Upper lobe of left lung (tissue), 6 donors: ENCODE measurements around the gene GPRC5C. TPM values are rescaled to one million over a fixed set of nuclear protein-coding genes. Genes with fewer than 3 reads are reported as not detected.

Experiments used
- ATAC-seq, 2 donors: fragments of 200-7000 bp; cut with Tn5 transposase; one replicate each; pipeline ENCODE4 v1.9.1; 2022; ENCODE audit warnings: mild to moderate bottlenecking in 2 of 2, moderate library complexity in 2 of 2; ENCODE audit not compliant: low FRiP score in 2 of 2
- DNase-seq, 2 donors: peaks; one replicate each; pipeline ENCODE4 v3.0.0-alpha.2; 2019 to 2020
- H3K27ac ChIP-seq, 4 donors: fragments of 200-600 bp; sonication (generic); one replicate each; pipeline ENCODE4 v1.5.1; 2016 to 2019
- H3K27me3 ChIP-seq, 4 donors: fragments of 200-600 bp; sonication (generic); one replicate each; pipeline ENCODE4 v1.5.1; 2017 to 2019
- H3K36me3 ChIP-seq, 4 donors: fragments of 200-600 bp; sonication (generic); one replicate each; pipeline ENCODE4 v1.5.1; 2016 to 2019
- H3K4me1 ChIP-seq, 4 donors: fragments of 200-600 bp; sonication (generic); one replicate each; pipeline ENCODE4 v1.5.1; 2018 to 2019
- H3K4me3 ChIP-seq, 4 donors: fragments of 200-600 bp; sonication (generic); one replicate each; pipeline ENCODE4 v1.5.1; 2017 to 2019; ENCODE audit warnings: mild to moderate bottlenecking in 2 of 4, moderate library complexity in 1 of 4
- H3K9me3 ChIP-seq, 4 donors: fragments of 200-600 bp; sonication (generic); one replicate each; pipeline ENCODE4 v1.5.1; 2018 to 2019
- CTCF ChIP-seq, 6 experiments: fragments of 450-650 bp in 4 of 6; fragments of 200-600 bp in 2 of 6; sonication (generic) in 2 of 6; IDR thresholded peaks; one replicate each; pipeline ENCODE4 v1.5.1; 2016 to 2019; ENCODE audit warnings: antibody characterized with exemption in 6 of 6
- EP300 ChIP-seq, 4 donors: sonication (generic); formaldehyde crosslinking; IDR thresholded peaks; one replicate each; pipeline ENCODE4 v1.5.1; 2017; ENCODE audit warnings: antibody characterized with exemption in 4 of 4, control low read depth in 2 of 4
- POLR2A ChIP-seq, 4 donors: fragments of 450-650 bp; IDR thresholded peaks; one replicate each; pipeline ENCODE4 v1.5.1; 2016 to 2017; ENCODE audit warnings: antibody characterized with exemption in 4 of 4, mild to moderate bottlenecking in 2 of 4
- POLR2AphosphoS5 ChIP-seq, 2 donors: sonication (generic); formaldehyde crosslinking; IDR thresholded peaks; one replicate each; pipeline ENCODE4 v1.5.1; 2017; ENCODE audit warnings: antibody characterized with exemption in 2 of 2
- WGBS, 2 donors: methylation state at CpG; one replicate each; pipeline ENCODE4 v1.1.5; 2017 to 2018; 5-methylcytosine and 5-hydroxymethylcytosine counted together
- total RNA-seq, 6 donors: library from RNA; depleted of rRNA in 4 of 6; stranded (reverse); fragments of >200 nt in 4 of 6; gene quantifications; one replicate each; pipeline versions ENCODE4 v1.1.0 to v1.2.1, GENCODE V29; 2016 to 2021
- donor health status: DM: no; HTN: no; CAD: no; lungs with moderate emphysema.
- donor health status: DM: no; HTN: yes; CAD: no; lungs with severe emphysema.

The GPRC5C gene
- total RNA-seq, 6 donors from 2014 or later: 50.7 to 88.4 (median 56.4) TPM

GRCh38 chr17:74480290-74480689 lies 48.4 kb downstream of the GPRC5C start:
- TF ChIP-seq EP300 (IDR thresholded peaks at IDR 0.05) (no peak), CTCF (IDR thresholded peaks at IDR 0.05) (no peak), POLR2A (IDR thresholded peaks at IDR 0.05) (no peak), POLR2AphosphoS5 (IDR thresholded peaks at IDR 0.05) (no peak)

GRCh38 chr17:74481621-74482020 lies 49.7 kb downstream of the GPRC5C start:
- DNase-seq: peak in 1 of 2 donors; percentile 44
- H3K27ac ChIP-seq: no peak overlapping the region
- H3K4me1 ChIP-seq: peaks cover 0 to 10% (median 9%) of the 10 kb centered on the region in 4 donors
- peaks cover 0 to 6% (median 0%) of the 10 kb centered on the region in 4 donors for H3K36me3 ChIP-seq
- WGBS, 2 donors: 85 to 92% methylated on average over 6 to 7 of the region's 7 CpGs
- no peak overlapping the region for H3K4me3 ChIP-seq
- H3K9me3 ChIP-seq: no peaks in the 10 kb centered on the region
- ATAC-seq: no peak
- TF ChIP-seq EP300 (IDR thresholded peaks at IDR 0.05) (no peak), CTCF (IDR thresholded peaks at IDR 0.05) (no peak), POLR2AphosphoS5 (IDR thresholded peaks at IDR 0.05) (no peak), POLR2A (IDR thresholded peaks at IDR 0.05) (no peak)
- H3K27me3 ChIP-seq: no peaks in the 10 kb centered on the region

More at GRCh38 chr17:74480290-74480689, 48.4 kb downstream of the GPRC5C start:
- H3K36me3 ChIP-seq: peaks cover 0 to 6% (median 1%) of the 10 kb centered on the region in 4 donors
- no peaks in the 10 kb centered on the region for H3K27me3 ChIP-seq
- WGBS, 2 donors: 58 to 77% methylated on average over 1 to 7 of the region's 8 CpGs
- no peaks in the 10 kb centered on the region for H3K9me3 ChIP-seq
- ATAC-seq (no peak), DNase-seq (peak in 1 of 2 donors; percentile 56)
- peaks cover 0 to 10% (median 9%) of the 10 kb centered on the region in 4 donors for H3K4me1 ChIP-seq
- H3K4me3 ChIP-seq: no peak overlapping the region
- H3K27ac ChIP-seq: no peak overlapping the region

GRCh38 chr17:74484066-74484465 lies 52.2 kb downstream of the GPRC5C start:
- Histone ChIP-seq H3K4me1 (no peaks in the 10 kb centered on the region), H3K27ac (no peak overlapping the region), H3K36me3 (peaks cover 0 to 6% (median 0%) of the 10 kb centered on the region in 4 donors), H3K9me3 (no peaks in the 10 kb centered on the region), H3K4me3 (no peak overlapping the region), H3K27me3 (no peaks in the 10 kb centered on the region)
- DNase-seq (peak in 1 of 2 donors; percentile 9), ATAC-seq (no peak)
- TF ChIP-seq CTCF (IDR thresholded peaks at IDR 0.05) (no peak), POLR2AphosphoS5 (IDR thresholded peaks at IDR 0.05) (no peak), EP300 (IDR thresholded peaks at IDR 0.05) (no peak), POLR2A (IDR thresholded peaks at IDR 0.05) (no peak)
- WGBS, 2 donors: 21 to 72% methylated on average over 5 to 9 of the region's 9 CpGs

GRCh38 chr17:74485022-74485743 lies 53.3 kb downstream of the GPRC5C start:
- WGBS, 2 donors: 70 to 71% methylated on average over 9 of the region's 9 CpGs
- TF ChIP-seq POLR2AphosphoS5 (IDR thresholded peaks at IDR 0.05): no peak
- no peak for TF ChIP-seq POLR2A (IDR thresholded peaks at IDR 0.05)
- TF ChIP-seq EP300 (IDR thresholded peaks at IDR 0.05): no peak
- TF ChIP-seq CTCF (IDR thresholded peaks at IDR 0.05): no peak
- no peak overlapping the region for H3K27ac ChIP-seq
- no peaks in the 10 kb centered on the region for H3K27me3 ChIP-seq
- H3K4me3 ChIP-seq: no peak overlapping the region
- no peak for ATAC-seq
- no peaks in the 10 kb centered on the region for H3K4me1 ChIP-seq
- peaks cover 0 to 6% (median 0%) of the 10 kb centered on the region in 4 donors for H3K36me3 ChIP-seq
- DNase-seq: no peak
- H3K9me3 ChIP-seq: no peaks in the 10 kb centered on the region
